Measurements from ENCODE around the gene NCKAP5L.

DNA sequence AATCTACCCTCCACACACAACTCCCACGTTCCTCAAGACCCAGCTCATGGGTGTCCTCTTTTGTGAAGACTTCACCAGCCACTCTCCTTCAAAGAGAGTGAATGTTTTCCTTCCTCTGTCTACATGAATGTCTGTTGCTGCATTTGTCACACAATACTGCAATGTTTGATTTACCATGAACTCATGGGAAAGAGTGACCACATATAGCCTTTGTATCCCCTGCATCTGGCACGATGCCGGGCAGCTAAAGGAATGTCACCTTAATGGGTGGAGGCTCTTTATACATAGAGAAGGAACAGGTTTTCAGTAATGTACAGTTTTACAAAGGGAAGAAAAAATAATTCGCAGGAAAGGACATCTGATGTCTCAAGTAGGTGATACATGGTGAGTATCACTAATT lies 26.8 kb upstream of the NCKAP5L start:
- TF ChIP-seq, protein P1, sequence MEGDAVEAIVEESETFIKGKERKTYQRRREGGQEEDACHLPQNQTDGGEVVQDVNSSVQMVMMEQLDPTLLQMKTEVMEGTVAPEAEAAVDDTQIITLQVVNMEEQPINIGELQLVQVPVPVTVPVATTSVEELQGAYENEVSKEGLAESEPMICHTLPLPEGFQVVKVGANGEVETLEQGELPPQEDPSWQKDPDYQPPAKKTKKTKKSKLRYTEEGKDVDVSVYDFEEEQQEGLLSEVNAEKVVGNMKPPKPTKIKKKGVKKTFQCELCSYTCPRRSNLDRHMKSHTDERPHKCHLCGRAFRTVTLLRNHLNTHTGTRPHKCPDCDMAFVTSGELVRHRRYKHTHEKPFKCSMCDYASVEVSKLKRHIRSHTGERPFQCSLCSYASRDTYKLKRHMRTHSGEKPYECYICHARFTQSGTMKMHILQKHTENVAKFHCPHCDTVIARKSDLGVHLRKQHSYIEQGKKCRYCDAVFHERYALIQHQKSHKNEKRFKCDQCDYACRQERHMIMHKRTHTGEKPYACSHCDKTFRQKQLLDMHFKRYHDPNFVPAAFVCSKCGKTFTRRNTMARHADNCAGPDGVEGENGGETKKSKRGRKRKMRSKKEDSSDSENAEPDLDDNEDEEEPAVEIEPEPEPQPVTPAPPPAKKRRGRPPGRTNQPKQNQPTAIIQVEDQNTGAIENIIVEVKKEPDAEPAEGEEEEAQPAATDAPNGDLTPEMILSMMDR (IDR thresholded peaks at IDR 0.05; ENCODE audit: insufficient read depth, low read length, poor library complexity, severe bottlenecking), result no peak
- no peak for TF ChIP-seq EZH2phosphoT487 (conservative IDR thresholded peaks at IDR 0.05; ENCODE audit: low read length)

Data from SU-DHL-6 (cell line).